Activated T-cell treated with anti-CD3 and anti-CD28 coated beads, Interleukin-2, amount 50 U/mL, for 4 hours (primary cell): ENCODE data around the gene PNPLA1. TPM values are rescaled to one million over a fixed set of nuclear protein-coding genes. Genes with fewer than 3 reads are reported as not detected.

Experiments
- ATAC-seq, 2 donors: fragments of 200-7000 bp; cut with Tn5 transposase; one replicate each; pipeline ENCODE4 v1.10.0; 2021
- DNase-seq: peaks from one replicate; pipeline ENCODE4 v3.0.0-alpha.2; 2020
- H3K27me3 Mint-ChIP-seq: one replicate; pipeline ENCODE4 v1.8.0; 2021; ENCODE audit warnings: low read depth, mixed read lengths
- H3K36me3 Mint-ChIP-seq: one replicate; pipeline ENCODE4 v1.8.0; 2022; ENCODE audit warnings: mixed read lengths; ENCODE audit not compliant: insufficient read depth
- H3K4me1 Mint-ChIP-seq: one replicate; pipeline ENCODE4 v1.8.0; 2021; ENCODE audit warnings: low read depth, mixed read lengths
- H3K4me3 Mint-ChIP-seq: one replicate; pipeline ENCODE4 v1.8.0; 2021; ENCODE audit warnings: mild to moderate bottlenecking, moderate library complexity, mixed read lengths
- H3K9me3 Mint-ChIP-seq: one replicate; pipeline ENCODE4 v1.8.0; 2021; ENCODE audit warnings: mixed read lengths
- total RNA-seq, 3 donors: library from RNA; stranded (reverse); gene quantifications; one replicate each; pipeline ENCODE4 v1.2.1, GENCODE V29; 2021

Gene PNPLA1
- total RNA-seq, 3 donors from 2014 or later, result 0.13 TPM; not detected in 2

DNA sequence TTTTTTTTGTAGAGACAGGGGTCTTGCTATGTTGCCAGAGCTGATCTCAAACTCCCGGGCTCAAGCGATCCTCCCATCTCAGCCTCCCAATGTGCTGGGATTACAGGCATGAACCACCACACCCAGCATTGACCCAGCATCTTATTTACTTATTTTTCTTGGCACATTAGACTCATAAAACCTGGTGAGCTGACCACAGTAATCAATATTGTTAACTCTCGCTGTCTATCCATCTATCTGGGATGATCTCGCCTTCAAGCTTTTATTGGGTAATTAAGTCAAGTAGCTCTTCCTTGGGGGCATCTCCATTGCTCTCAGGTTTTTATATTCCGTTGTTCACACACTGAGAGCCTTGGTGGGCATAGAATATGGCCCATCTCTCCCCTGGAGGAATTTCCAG is 17.0 kb downstream of the PNPLA1 start:
- no peak for DNase-seq
- H3K4me1 Mint-ChIP-seq, result peaks cover 10% of the 10 kb centered on the region
- ATAC-seq, result no peak
- no peaks in the 10 kb centered on the region for H3K9me3 Mint-ChIP-seq
- H3K4me3 Mint-ChIP-seq, result no peak overlapping the region
- H3K36me3 Mint-ChIP-seq, result no peaks in the 10 kb centered on the region
- H3K27me3 Mint-ChIP-seq, result peaks cover 27% of the 10 kb centered on the region

DNA sequence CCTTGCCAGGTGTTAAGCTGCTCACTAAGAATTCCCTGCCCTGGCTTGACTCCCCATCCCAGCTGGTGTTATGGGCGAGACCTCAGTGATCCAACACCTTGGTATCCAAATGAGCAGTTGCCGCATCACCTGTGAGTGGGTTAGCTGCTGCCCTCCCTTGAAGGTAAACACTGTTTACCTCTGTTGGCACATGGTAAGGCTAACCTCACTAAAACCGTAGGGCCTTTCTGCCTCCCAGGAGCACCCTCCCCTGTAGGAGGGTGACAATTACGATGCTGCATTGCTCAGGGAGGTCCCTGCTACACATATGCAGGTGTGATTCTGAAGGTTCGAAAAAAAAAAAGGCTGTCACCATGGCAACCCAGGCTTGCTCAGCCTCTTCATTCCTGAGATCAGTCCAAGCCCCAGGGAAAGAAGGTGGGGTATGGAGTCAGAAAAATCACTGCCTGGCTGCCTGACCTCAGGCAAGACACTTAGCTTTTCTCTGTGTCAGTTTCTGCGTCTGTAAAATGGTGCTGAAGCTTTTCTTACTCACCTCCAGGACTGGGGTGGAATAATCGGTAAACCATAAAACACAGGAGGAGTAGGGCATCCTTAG is 19.5 kb downstream of the PNPLA1 start:
- ATAC-seq, result no peak
- no peaks in the 10 kb centered on the region for H3K9me3 Mint-ChIP-seq
- H3K36me3 Mint-ChIP-seq, result no peaks in the 10 kb centered on the region
- peaks cover 10% of the 10 kb centered on the region for H3K4me1 Mint-ChIP-seq
- no peak for DNase-seq
- H3K4me3 Mint-ChIP-seq, result no peak overlapping the region
- peaks cover 11% of the 10 kb centered on the region for H3K27me3 Mint-ChIP-seq

DNA sequence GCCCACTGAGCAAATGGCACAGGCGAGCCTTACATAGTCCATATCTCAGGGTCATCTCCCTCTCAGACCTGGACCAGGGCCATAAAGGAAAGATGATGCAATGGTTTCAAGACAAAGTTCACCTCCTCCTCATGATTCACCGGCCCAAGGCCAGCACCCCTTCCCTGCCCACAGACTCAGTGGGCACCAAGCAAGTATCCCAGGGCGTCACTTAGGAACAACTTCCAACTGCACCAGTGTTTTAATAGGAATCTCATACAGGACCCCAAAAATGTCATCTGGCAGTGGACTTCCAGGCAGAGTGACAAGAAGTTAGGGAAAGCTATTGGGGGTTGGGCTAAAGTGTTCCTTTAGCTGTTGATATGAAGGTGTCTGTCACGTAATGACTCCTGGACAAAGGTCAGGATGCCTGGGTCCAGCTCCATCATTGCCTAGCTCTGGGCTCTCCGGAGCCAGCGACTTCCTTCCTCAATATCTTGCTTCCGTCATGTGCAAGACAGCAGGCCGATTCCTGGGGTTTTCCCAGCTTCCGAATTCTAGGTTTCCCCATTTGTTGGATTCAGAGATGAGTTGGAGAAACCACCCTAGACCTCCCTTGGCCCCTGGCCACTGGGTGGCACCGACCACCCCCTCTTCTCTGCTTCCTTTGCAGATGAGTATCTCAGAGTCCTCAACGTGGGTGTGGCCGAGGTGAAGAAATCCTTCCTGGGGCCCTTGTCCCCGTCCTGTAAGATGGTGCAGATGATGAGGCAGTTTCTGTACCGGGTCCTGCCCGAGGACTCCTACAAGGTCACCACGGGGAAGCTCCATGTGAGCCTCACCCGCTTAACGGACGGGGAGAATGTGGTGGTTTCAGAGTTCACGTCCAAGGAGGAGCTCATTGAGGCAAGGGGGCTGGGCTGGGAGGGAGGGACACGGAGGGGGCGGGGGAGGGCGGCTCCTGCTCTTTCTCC is 21.1 kb downstream of the PNPLA1 start:
- Mint-ChIP-seq H3K4me1 (peaks cover 10% of the 10 kb centered on the region), H3K27me3 (peaks cover 3% of the 10 kb centered on the region), H3K9me3 (no peaks in the 10 kb centered on the region), H3K36me3 (no peaks in the 10 kb centered on the region), H3K4me3 (no peak overlapping the region)
- no peak for DNase-seq
- ATAC-seq, result no peak

DNA sequence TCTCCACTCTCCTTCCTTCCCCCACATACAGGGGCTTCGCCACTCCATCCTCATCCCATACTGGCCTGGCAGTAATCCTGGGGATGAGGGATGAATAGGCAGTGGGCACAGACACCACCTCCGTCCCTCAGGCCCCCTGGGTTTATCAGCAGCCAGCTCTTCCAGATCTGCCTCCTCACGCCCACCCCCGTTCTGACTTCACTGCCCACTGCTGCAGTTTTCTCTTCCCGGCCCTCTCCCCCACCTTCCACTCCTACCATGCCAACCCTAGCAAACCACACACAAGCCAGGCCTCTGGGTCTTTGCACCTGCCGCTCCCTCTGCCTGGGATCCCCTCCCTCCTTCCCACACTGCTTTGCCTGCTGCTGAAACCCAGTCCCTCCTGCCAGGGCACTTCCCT is 22.3 kb downstream of the PNPLA1 start:
- no peaks in the 10 kb centered on the region for H3K36me3 Mint-ChIP-seq
- no peaks in the 10 kb centered on the region for H3K9me3 Mint-ChIP-seq
- ATAC-seq (no peak), DNase-seq (no peak)
- H3K27me3 Mint-ChIP-seq, result no peaks in the 10 kb centered on the region
- H3K4me1 Mint-ChIP-seq, result peaks cover 8% of the 10 kb centered on the region
- no peak overlapping the region for H3K4me3 Mint-ChIP-seq

DNA sequence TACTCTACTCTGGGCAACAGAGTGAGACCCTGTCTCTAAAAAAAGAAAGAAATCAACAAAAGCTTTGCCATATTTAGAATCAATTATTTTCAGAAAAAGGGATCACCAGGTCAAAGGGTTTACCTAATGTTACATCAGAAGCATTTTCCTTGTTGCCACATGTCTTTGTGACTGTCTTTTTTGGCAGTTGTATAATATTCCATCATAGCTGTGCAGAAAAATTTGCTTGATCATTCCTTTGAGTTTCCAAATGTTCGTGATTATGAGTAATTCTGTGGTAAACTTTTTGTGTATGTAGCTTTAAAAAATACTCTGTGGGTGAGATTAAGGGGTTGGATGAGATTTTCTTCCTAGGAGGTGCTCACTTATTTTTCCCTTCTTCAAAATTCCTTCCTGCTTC is 26.4 kb downstream of the PNPLA1 start:
- no peak for DNase-seq
- Mint-ChIP-seq H3K4me1 (no peaks in the 10 kb centered on the region), H3K27me3 (peaks cover 14% of the 10 kb centered on the region), H3K4me3 (no peak overlapping the region), H3K9me3 (no peaks in the 10 kb centered on the region), H3K36me3 (no peaks in the 10 kb centered on the region)
- ATAC-seq, result no peak

DNA sequence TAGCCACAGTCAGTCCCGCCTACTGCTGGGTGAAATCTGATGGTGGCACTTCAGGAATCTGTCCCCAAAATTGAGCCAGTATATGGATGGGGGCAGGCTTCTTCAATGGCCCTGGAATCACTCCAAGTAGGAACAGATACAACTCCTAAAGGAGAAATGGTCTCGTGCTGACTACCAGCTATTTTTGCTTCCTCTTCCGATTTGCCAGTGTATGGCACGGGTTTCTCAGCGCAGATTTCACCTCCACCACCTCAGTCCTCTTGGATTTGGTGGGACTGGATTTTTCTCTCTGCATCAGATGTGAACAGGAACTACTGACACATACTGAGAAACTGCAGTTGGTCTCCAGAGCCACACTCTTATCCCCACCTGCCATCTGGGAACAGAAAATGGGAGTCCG is 27.2 kb downstream of the PNPLA1 start:
- Mint-ChIP-seq H3K4me1 (no peaks in the 10 kb centered on the region), H3K9me3 (no peaks in the 10 kb centered on the region), H3K4me3 (no peak overlapping the region), H3K36me3 (no peaks in the 10 kb centered on the region), H3K27me3 (peaks cover 17% of the 10 kb centered on the region)
- ATAC-seq (no peak), DNase-seq (no peak)

DNA sequence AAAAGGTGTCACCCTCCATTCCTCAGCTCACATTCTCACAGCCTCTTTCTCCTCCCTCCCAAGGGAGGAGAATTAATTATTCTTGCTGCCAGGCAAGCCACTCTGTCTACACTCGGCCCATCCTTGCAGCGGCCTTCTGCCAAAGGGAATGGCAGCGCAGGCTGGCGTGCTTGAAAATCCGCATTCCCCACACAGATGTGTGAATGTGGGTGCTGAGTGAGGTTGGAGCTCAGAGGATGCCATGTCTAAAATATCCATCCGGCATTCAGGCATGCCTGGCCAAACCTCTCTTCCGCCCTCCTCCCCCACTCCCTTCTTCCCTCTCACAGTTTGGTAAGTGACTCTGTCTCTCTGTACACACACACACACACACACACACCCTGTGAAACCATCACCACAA is 27.7 kb downstream of the PNPLA1 start:
- no peaks in the 10 kb centered on the region for H3K4me1 Mint-ChIP-seq
- H3K9me3 Mint-ChIP-seq, result no peaks in the 10 kb centered on the region
- H3K4me3 Mint-ChIP-seq, result no peak overlapping the region
- DNase-seq (no peak), ATAC-seq (no peak)
- H3K27me3 Mint-ChIP-seq, result peaks cover 21% of the 10 kb centered on the region
- H3K36me3 Mint-ChIP-seq, result no peaks in the 10 kb centered on the region

DNA sequence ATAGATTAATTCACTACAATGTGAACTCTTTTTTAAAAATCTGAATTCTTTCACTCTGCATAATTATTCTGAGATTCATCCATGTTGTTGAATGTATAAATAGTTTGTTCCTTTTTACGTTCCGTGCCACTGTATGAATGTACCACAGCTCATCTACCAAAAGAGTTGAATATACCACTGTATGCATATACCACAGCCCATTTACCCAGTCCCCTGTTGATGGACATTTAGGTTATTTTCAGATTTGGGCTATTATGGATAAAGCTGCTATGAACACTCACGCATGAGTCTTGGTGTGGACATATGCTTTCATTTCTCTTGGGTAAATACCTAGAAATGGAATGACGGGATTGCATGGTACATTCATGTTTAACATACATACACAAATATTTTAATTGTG is 28.2 kb downstream of the PNPLA1 start:
- Mint-ChIP-seq H3K4me1 (peaks cover 3% of the 10 kb centered on the region), H3K27me3 (peaks cover 21% of the 10 kb centered on the region), H3K9me3 (no peaks in the 10 kb centered on the region), H3K36me3 (no peaks in the 10 kb centered on the region), H3K4me3 (no peak overlapping the region)
- ATAC-seq (no peak), DNase-seq (no peak)

DNA sequence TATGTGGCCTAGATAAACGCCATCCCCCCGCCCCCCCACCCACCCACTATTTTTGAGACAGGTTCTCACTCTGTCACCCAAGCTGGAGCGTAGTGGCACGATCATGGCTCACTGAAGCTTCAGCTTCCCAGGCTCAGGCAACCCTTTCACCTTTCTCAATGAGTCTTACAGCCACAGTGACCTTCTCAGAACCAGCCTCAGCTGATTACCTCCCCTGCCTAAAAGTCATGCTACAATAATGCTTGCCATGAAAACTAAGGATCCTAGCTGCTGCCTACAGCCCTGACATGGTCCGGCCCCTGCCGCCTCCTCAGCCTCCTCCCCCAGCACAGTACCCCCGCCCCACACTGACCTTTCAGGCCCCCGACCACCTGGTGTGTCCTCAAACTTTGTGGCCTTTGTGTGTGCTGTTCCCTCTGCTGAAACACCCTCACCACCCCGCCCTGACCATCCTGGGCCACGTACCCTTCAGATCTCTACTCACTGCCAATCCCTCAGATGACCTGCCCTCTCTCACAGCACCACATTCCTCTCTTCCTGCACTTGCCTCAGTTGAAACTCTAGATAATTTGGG is 31.3 kb downstream of the PNPLA1 start:
- H3K36me3 Mint-ChIP-seq, result no peaks in the 10 kb centered on the region
- ATAC-seq (no peak), DNase-seq (no peak)
- no peaks in the 10 kb centered on the region for H3K9me3 Mint-ChIP-seq
- no peak overlapping the region for H3K4me3 Mint-ChIP-seq
- H3K27me3 Mint-ChIP-seq, result peaks cover 21% of the 10 kb centered on the region
- H3K4me1 Mint-ChIP-seq, result peaks cover 3% of the 10 kb centered on the region

DNA sequence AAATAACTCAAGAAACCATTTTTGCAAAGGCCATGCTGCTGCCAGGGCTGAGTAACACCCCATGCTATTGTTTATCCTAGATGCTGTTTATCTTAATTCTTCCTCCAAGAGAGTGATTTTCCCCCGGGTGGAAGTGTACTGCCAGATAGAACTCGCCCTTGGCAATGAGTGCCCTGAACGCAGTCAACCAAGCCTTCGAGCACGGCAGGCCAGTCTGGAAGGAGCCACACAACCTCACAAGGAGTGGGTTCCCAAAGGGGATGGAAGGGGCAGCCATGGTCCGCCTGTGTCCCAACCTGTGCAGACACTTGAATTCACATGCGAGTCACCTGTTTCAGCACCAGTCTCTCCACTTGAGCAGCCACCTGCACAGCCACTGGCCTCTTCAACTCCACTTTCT is 31.9 kb downstream of the PNPLA1 start:
- Mint-ChIP-seq H3K9me3 (no peaks in the 10 kb centered on the region), H3K36me3 (no peaks in the 10 kb centered on the region), H3K27me3 (peaks cover 21% of the 10 kb centered on the region), H3K4me3 (no peak overlapping the region), H3K4me1 (peaks cover 3% of the 10 kb centered on the region)
- ATAC-seq (no peak), DNase-seq (no peak)

DNA sequence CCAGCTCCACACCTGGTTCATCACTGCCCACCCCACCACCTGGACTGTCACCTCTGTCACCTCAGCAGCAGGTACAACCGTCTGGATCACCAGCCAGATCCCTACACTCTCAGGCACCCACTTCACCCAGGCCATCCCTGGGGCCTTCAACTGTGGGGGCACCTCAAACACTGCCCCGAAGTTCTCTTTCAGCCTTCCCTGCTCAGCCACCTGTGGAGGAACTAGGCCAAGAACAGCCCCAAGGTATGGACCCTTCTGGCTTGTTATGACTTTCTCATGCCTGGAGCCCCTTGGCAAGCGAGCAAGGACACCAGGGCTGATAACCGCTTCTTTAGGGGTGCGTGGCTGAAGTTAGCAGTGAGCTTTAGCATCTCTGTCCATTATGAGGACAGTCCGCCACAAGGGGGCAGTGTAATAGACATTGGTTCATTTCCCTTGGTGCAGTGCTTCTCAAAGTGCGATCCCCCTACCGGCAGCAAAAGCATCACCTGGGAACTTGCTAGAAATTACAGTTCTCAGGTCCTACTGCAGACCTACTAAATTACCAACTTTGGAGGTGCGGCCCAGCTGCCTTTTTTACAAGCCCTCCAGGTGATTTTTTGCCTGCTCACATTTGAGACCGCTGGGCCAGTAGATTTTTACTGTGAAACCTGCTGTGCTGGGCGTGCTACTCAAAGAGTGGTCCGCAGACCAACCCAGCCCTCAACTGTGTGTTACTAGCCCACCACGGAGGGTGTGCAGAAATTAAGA is 32.5 kb downstream of the PNPLA1 start:
- ATAC-seq, result peak; percentile 98 to 99
- Mint-ChIP-seq H3K27me3 (peaks cover 21% of the 10 kb centered on the region), H3K4me3 (no peak overlapping the region), H3K36me3 (no peaks in the 10 kb centered on the region), H3K9me3 (no peaks in the 10 kb centered on the region), H3K4me1 (peaks cover 3% of the 10 kb centered on the region)
- DNase-seq, result peak; percentile 95

DNA sequence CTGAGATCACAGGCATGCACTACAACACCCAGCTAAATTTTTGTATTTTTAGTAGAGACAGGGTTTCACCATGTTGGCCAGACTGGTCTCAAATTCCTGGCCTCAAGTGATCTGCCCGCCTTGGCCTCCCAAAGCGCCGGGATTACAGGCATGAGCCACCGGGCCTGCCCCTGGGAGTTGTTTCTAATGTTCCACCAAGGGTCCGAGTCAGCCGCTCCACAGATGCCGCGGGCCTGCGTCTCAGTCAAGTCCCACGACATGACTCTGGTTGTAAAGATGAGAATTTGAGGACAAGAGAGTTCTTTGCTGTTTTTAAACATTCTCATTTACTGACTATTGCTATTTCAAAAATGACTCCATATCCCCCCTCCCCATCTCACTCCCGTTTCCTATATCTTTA is 36.0 kb downstream of the PNPLA1 start:
- H3K4me3 Mint-ChIP-seq, result no peak overlapping the region
- peaks cover 9% of the 10 kb centered on the region for H3K27me3 Mint-ChIP-seq
- ATAC-seq, result no peak
- no peak for DNase-seq
- H3K4me1 Mint-ChIP-seq, result peaks cover 3% of the 10 kb centered on the region
- no peaks in the 10 kb centered on the region for H3K36me3 Mint-ChIP-seq
- H3K9me3 Mint-ChIP-seq, result no peaks in the 10 kb centered on the region

DNA sequence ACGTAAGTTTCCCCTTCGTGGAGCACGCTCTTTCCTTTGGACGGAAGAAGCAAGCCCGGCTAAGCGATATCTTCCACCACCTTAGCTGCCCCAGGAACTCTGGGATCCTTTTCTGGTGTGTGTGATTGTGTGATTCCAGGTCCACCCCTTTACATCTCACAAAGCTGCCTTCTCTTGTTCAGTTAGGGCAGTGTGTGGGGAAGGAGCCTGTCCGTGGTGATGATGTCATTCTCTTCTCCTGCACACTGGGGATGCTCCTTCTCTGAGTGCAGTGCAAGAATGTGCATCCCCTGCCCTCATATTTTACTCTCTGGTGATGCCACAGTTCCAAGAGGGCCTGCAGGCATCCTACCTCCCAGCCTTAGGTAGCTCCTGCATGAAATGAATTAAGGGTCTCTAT is 36.5 kb downstream of the PNPLA1 start:
- Mint-ChIP-seq H3K4me3 (no peak overlapping the region), H3K4me1 (peaks cover 3% of the 10 kb centered on the region), H3K36me3 (no peaks in the 10 kb centered on the region), H3K27me3 (peaks cover 6% of the 10 kb centered on the region), H3K9me3 (no peaks in the 10 kb centered on the region)
- DNase-seq (no peak), ATAC-seq (no peak)

DNA sequence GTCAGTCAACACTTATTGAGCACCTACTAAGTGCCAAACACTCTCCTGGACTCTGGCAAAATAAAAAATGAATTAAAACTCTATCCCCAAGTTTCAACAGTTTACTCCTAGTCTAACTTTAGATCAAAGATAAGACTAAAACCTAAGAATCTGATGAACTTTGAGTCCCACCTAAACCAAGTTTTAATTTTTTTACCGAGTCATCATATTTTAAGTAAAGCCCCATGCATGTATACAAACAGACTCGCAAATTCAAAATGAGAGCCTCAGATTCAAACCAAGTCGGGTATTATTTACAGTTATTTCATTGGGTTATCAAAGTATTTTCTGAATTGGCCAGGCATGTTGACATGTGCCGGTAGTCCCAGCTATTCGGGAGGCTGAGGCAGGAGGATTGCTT is 38.7 kb downstream of the PNPLA1 start:
- H3K36me3 Mint-ChIP-seq, result no peaks in the 10 kb centered on the region
- H3K4me3 Mint-ChIP-seq, result no peak overlapping the region
- ATAC-seq (no peak), DNase-seq (no peak)
- no peaks in the 10 kb centered on the region for H3K4me1 Mint-ChIP-seq
- no peaks in the 10 kb centered on the region for H3K27me3 Mint-ChIP-seq
- H3K9me3 Mint-ChIP-seq, result no peaks in the 10 kb centered on the region
